RCC 7860 (cell line): ENCODE measurements around the gene MIA2.
"Not testable (repeated sequence)": the region's sequence is repeated elsewhere in the genome, so short reads cannot be mapped to it uniquely, and the experiment has no call there.

Experiments used
- DNase-seq: peaks from one replicate; pipeline ENCODE4 v3.0.0-alpha.2; 2015; ENCODE audit warnings: low spot score
- FAIRE-seq: peaks from 2 replicates; lab custom pipeline; 2012; peaks lifted over from hg19 to GRCh38; lab: Jason Lieb, UNC

MIA2 gene, protein sequence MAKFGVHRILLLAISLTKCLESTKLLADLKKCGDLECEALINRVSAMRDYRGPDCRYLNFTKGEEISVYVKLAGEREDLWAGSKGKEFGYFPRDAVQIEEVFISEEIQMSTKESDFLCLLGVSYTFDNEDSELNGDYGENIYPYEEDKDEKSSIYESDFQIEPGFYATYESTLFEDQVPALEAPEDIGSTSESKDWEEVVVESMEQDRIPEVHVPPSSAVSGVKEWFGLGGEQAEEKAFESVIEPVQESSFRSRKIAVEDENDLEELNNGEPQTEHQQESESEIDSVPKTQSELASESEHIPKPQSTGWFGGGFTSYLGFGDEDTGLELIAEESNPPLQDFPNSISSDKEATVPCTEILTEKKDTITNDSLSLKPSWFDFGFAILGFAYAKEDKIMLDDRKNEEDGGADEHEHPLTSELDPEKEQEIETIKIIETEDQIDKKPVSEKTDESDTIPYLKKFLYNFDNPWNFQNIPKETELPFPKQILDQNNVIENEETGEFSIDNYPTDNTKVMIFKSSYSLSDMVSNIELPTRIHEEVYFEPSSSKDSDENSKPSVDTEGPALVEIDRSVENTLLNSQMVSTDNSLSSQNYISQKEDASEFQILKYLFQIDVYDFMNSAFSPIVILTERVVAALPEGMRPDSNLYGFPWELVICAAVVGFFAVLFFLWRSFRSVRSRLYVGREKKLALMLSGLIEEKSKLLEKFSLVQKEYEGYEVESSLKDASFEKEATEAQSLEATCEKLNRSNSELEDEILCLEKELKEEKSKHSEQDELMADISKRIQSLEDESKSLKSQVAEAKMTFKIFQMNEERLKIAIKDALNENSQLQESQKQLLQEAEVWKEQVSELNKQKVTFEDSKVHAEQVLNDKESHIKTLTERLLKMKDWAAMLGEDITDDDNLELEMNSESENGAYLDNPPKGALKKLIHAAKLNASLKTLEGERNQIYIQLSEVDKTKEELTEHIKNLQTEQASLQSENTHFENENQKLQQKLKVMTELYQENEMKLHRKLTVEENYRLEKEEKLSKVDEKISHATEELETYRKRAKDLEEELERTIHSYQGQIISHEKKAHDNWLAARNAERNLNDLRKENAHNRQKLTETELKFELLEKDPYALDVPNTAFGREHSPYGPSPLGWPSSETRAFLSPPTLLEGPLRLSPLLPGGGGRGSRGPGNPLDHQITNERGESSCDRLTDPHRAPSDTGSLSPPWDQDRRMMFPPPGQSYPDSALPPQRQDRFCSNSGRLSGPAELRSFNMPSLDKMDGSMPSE (N-terminal part only)

DNA sequence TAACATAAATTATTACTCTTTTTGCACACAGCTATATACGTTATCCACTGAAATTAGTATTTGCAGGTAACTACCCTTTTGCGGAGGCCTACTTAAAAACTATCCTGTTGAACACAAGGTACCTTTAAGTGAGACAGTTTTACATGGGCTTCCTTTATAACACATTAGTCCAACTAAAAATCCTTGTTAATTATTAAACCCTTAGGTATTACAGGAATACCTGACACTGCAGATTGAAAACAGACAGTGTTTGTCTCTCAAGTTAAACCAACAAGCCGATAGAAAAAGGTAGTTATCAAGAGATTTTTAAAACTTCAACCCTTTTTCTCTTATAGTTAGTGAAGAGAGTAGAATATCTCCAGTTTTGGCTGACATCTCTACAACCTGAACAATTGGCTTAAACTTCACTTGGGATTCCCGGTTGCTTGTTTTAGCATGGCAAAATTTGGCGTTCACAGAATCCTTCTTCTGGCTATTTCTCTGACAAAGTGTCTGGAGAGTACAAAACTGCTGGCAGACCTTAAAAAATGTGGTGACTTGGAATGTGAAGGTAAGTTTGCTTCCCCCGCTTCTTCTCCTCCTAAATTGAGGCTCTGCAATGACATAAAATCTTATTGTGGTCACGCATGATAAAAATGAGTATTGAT is at the start of gene MIA2:
MIA2 (plus strand) TSS at position 236 of the 647 bp plus-strand sequence; CDS start at position 436, 200 bp downstream.
- no peak for DNase-seq
- FAIRE-seq = no peak

DNA sequence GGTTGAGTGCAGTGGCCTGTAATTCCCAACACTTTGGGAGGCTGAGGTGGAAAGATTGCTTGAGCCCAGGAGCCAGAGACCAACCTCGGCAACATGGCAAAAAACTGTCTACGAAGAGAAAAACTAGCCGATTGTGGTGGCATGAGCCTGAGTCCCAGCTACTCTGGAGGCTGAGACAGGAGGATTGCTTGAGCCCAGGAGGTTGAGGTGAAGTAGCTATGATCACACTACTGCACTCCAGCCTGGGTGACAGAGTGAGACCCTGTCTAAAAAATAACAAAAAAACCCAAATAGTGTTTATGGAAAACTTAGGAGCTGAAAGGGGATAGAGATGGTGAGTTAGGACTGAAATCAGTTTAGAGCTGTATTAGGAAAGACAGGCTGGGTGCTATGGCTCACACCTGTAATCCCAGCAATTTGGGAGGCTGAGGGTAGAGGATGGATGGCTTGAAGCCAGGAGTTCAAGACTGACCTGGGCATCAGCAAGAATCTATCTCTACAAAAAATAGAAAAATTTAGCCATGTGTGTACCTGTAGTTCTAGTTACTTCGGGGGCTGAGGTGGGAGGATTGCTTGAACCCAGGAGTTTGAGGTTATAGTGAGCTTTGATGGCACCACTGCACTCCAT is 49.0 kb upstream of the MIA2 start:
- FAIRE-seq = no peak

DNA sequence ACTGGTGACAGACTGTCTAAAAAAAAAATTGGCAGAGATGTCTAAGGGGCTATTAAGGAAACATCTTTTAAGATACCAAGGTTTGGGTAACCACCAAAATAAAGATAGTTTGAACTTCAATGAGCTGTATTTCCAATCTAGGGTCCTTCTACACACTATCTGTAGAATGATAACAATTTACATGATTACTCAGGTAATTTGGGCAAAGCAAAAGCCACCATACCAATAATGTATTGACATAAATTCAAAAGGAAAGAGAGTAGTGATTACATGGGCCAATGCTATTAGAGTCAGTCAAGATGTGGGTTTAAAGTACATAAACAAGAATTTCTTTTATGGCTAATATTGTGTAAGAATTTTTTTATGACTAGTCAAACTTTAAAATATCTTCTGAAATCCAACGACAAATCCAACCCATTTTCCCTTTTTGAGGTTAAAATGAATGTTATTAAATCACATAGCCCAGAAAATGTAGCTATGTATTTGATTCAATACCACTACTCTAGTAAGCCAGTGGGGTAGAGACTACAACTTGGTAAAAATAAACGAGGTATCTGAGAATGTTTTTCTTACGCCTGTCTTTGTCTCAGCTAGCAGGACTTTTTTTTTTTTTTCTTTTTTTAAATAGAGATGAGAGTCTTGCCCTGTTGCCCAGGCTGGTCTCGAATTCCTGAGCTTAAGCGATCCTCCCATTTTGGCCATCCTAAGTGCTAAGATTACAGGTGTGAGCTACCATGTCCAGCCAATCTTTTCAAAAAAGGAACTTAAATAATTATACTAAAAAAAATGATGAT is 48.3 kb upstream of the MIA2 start:
- no peak for FAIRE-seq
- DNase-seq = no peak

More for the DNA sequence above, 49.0 kb upstream of the MIA2 start:
- DNase-seq = no peak

DNA sequence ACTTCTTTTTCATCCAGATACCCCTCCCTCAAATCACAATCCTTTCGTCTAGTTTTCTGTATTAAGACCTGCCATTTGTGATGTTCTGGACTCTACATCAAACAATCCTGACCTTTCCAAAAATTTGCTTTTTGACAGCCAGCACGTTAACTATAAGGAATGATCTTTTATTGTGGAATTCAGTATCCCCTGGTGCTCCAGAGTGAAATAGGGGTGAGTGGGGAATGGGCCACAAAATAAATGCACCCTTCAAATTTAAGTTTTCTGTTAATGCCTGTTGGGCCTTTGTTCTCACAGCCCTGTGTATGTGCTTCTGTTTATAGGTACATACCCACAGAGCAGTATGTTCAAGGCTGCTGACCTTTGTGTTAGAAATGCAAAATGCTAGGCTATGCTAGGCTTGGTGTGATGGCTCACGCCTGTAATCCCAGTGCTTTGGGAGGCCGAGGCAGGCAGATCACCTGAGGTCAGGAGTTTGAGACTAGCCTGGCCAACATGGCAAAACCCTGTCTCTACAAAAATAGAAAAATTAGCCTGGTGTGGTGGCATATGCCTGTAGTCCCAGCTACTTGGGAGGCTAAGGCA is 46.7 kb upstream of the MIA2 start:
- no peak for FAIRE-seq
- DNase-seq = no peak

DNA sequence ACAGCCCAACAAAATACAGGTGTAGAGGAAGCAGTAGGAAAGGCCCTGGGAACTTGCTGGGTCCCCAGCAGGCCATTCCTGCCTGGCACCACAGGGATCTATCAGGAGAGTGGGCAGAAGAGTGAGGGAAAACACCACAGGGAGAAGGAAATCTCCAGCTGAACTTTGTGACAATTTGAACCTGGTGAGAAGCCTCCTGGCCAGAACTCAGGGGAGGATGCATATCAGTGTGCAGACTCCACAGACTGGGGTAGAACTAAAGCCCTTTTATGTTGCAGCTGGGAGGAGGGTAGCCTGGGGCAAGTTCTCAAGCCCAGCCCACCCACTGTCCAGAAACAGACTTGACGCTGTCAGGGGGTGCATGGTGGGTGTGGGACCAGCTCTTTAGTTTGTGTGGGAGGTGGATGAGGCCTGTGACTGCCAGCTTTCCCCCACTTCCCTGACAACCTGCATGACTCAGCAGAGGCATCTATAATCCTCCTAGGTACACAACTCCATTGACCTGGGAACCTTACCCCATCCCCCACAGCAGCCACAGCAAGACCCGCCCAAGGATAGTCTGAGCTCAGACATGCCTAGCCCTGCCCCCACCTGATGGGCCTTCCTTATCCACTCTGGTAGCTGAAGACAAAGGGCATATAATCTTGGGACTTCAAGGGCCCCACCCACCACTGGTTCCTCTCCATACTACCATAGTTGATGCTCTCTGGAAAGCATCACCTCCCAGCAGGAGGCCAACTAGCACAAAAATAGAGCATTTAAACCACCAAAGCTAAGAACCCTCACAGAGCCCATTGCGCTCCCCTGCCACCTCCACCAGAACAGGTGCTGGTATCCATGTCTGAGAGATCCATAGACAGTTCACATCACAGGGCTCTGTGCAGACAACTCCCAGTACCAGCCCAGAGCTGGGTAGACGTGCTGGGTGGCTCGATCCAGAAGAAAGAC is 29.8 kb upstream of the MIA2 start:
- FAIRE-seq = no peak
- DNase-seq = peak; percentile 17

DNA sequence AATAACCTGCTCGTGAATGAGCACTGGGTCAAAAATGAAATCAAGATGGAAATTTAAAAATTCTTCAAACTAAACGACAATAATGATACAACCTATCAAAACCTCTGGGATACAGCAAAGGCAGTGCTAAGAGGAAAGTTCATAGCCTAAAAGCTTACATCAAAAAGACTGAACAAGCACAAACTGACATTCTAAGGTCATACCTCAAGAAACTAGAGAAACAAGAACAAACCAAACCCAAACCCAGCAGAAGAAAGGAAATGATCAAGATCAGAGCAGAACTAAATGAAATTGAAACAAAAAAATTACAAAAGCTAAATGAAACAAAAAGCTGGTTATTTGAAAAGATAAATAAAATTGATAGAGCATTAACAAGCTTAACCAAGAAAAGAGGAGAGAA is 26.3 kb upstream of the MIA2 start:
- FAIRE-seq, DNase-seq: not testable (repeated sequence)

DNA sequence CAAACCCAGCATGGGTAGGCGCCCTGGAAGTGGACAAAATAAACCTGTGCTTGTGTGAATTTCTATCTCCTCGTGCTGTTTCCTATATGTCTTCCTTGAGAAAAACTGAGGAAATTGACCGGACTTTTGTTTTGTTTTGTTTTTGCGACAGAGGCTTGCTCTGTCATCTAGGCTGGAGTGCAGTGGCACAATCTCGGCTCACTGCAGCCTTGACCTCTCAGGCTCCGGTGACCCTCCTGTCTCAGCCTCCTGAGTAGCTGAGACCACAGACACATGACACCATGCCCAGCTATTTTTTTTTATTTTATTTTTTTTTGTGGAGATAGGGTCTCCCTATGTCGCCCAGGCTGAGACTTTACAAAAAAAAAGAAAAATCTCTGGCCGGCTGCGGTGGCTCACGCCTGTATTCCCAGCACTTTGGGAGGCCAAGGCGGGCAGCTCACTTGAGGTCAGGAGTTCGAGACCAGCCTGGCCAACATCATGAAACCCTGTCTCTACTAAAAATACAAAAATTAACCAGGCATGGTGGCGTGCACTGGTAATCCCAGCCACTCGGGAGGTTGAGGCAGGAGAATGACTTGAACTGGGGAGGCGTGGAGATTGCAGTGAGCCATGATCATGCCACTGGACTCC is 22.5 kb upstream of the MIA2 start:
- DNase-seq (no peak), FAIRE-seq (no peak)

DNA sequence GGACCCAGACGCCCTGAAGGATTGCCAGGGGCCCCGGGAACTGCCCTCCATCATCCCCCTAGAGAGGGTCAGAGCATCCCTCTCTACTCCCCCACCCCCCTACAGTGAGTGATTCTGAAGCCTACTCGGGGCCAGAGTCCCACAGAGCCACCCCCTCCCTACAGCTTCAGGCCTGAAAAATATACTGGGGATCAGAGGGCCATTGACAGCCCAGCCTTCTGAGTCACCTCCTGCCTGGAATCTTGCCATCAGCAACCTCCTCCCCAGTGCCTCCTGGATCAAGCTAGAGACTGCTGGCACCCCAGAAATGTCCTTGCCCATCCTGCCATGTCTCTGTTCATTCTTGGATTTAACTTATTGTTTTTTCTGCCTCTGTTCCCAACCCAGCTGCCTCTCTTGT is 21.7 kb upstream of the MIA2 start:
- FAIRE-seq (no peak), DNase-seq (no peak)

DNA sequence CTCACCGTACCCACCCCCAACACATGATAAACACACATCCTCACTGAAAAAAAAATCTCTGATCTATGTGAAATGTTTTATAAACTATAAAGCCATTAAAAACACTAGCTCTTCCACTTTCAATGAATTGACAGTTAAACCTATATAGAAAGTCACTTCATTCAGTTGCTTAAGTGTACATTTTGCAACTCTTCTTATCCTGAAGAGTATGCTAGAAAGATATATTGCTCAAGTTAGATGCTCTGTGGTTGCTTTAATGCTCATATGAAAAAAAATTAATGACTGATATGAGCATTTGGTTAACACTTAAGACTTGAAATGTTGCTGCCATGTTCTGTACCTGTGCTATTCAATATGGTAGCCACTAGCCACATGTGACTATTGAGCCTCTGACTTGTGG is 21.0 kb upstream of the MIA2 start:
- DNase-seq (no peak), FAIRE-seq (no peak)

DNA sequence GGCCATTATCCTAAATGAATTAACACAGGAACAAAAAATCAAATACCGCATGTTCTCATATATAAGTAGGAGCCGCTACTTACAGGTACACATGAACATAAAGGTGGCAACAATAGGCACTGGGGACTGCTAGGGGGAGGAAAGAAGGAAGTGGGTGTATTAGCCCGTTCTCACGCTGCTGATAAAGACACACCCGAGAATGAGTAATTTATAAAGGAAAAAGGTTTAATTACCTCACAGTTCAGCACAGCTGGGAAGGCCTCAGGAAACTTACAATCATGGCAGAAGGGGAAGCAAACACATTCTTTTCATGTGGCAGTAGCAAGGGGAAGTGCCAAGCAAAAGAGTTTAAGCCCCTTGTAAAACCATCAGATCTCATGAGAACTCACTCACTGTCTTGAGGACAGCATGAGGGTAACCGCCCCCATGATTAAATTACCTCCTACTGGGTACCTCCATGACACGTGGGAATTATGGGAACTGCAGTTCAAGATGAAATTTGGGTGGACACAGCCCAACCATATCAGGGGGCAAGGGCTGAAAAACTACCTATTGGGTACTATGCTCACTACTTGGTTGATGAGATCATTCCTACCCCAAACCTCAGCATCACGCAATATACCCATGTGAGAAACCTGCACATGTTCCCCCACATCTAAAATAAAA is 16.4 kb upstream of the MIA2 start:
- no peak for DNase-seq
- FAIRE-seq = no peak

DNA sequence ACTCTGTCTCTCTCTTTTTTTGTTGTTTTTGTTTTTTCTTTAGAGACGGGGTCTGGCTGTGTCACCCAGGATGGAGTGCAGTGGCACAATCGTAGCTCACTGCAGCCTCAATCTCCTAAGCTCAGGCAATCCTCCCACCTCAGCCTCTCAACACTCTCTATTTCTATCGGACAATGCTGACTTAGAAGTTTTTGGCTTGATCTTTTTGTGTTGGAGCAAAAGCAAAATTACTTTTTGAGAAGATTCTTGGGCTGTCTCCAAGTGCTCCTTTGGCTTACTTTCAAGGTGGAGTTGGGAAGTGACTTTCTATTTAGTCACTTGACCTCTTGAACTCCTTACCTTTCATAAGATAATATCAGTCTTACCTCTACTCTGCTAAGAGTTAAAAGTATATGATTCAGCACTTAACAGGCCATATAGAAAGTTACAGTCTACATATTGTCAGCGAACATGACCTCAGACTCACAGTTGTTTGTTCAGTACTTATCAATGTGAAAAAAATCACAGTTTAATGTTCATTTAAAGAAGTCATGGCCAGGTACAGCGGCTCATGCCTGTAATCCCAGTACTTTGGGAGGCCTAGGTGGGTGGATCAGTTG is 15.4 kb upstream of the MIA2 start:
- DNase-seq (peak; percentile 86), FAIRE-seq (peak; percentile 89)

DNA sequence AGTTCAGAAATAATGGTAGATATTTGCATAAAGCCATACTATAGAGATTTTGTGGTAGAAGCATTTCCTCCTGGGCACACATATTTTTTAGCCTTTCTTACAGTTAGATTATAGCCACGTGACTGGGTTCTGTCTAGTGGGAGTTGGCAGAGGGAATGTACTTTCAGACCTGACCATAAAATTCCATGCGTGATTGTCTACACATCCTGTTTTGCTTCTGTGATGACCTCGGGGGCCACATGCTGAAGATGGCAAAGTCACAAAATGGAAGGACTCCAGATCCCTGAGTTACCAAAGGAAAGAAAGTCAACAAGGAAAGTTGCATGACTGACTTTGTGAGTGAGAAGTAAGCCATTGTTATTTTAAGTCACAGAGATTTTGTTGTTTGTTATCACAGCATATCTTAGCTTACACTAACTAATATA is 14.6 kb upstream of the MIA2 start:
- FAIRE-seq (no peak), DNase-seq (peak; percentile 67)

DNA sequence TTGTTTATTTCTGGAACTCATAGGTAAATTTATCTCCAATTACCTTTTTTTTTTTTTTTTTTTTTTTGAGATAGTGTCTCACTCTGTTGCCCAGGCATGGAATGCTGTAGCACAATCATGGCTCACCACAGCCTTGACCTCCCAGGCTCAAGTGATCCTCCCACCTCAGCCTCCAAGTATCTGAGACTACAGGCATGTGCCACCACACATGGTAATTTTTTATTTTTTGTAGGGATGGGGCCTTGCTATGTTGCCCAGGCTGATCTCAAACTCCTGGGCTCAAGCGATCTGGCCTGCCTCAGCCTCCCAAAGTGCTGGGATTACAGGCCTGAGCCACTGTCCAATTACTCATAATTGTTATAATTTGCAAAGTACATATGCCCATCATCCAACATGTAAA is 13.2 kb upstream of the MIA2 start:
- FAIRE-seq, DNase-seq: not testable (repeated sequence)

DNA sequence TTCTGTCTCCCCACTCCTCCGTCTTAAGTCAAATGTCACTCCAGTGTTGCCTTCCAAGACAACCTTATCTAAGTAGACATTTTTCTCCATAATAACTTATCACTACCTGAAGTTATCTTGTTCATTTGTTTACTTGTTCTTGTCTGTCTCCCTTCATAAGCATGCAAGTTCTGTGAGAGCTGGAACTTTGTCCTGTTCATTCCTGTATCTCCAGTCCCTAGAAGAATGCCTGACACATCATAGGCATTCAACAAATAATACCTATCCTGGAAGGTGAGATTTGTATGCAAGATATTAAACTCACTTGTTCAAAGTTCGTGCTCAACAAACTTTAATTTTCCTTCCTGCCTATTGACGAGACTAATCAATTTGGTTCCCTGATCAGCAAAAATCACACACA is 5.7 kb upstream of the MIA2 start:
- no peak for FAIRE-seq

DNA sequence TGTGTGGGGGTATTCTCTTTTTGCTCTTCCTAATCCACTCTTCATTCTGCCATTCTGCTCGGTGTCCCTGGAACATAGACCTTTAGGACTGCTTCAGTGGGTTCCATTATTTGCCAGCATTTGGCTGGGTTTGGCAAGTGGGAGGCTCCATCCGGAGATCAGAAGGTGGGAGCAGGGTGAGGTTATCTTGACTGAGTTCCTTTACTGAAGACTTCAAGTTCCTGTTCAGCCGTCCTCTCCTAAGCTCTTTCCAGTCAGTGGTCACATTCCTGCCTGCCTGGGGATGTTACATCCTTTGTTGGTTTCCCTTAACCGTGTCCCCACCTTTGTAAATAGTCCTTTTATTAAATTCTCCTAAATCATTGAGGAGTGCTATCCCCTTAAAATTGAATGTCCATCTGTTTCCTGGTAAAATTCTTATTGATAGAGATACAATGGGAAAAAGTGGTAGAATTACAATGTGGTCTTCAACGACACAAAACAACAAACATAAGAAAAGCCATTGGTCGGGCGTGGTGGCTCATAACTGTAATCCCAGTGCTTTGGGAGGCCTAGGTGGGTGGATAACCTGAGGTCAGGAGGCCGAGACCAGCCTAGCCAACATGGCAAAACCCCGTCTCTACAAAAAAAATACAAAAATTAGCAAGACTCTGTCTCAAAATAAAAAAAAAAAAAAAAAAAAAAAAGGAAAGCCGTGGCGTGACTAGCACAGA is 5.0 kb upstream of the MIA2 start:
- FAIRE-seq = no peak
- no peak for DNase-seq

More for the DNA sequence above, 5.7 kb upstream of the MIA2 start:
- no peak for DNase-seq

DNA sequence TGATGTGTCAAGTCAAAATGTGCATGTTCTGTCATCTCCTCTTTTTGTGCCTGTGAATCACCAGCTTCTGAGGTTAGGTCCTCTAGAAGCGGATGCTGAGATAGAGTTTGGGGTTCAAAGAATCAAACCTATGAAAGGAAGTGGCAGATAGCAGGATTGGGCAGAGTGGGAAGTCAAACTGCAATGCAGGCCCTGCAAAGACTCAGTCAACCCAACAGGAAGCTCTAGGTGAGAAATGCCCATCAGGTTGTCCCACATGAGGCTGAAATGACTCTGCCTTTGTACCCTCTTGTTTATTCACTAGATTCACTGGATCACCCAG is 4.5 kb upstream of the MIA2 start:
- FAIRE-seq = no peak
- DNase-seq = no peak
